Sigmoid colon (tissue), 4 donors: ENCODE results near the gene KIAA0586.
A peak's percentile ranks its signal among the peaks of the same experiment; 100 is the strongest.

Source experiments
- CTCF ChIP-seq, 4 experiments: fragments of 450-650 bp in 3 of 4; fragments of 200-600 bp in 1 of 4; IDR thresholded peaks; one replicate each; pipeline ENCODE4 v1.5.1; 2016 to 2019; ENCODE audit warnings: antibody characterized with exemption in 4 of 4, mild to moderate bottlenecking in 3 of 4, moderate library complexity in 2 of 4
- EP300 ChIP-seq, 4 donors: sonication (generic); formaldehyde crosslinking; IDR thresholded peaks; one replicate each; pipeline ENCODE4 v1.6.1; 2017; ENCODE audit warnings: antibody characterized with exemption in 4 of 4
- POLR2A ChIP-seq, 2 donors: fragments of 450-650 bp; IDR thresholded peaks; one replicate each; pipeline ENCODE4 v1.6.1; 2016; ENCODE audit warnings: antibody characterized with exemption in 2 of 2, mild to moderate bottlenecking in 2 of 2, moderate library complexity in 2 of 2
- POLR2AphosphoS5 ChIP-seq, 4 donors: sonication (generic); formaldehyde crosslinking; IDR thresholded peaks; one replicate each; pipeline ENCODE4 v1.6.1; 2017; ENCODE audit warnings: antibody characterized with exemption in 4 of 4

GRCh38 chr14:58540749-58541632 is 113.5 kb downstream of the KIAA0586 start:
- TF ChIP-seq POLR2A (IDR thresholded peaks at IDR 0.05) (no peak), CTCF (IDR thresholded peaks at IDR 0.05) (no peak), POLR2AphosphoS5 (IDR thresholded peaks at IDR 0.05) (peak in 1 of 4 donors; percentile 11), EP300 (IDR thresholded peaks at IDR 0.05) (no peak)
